ENCODE measurements around the gene PSRC1.

DNA sequence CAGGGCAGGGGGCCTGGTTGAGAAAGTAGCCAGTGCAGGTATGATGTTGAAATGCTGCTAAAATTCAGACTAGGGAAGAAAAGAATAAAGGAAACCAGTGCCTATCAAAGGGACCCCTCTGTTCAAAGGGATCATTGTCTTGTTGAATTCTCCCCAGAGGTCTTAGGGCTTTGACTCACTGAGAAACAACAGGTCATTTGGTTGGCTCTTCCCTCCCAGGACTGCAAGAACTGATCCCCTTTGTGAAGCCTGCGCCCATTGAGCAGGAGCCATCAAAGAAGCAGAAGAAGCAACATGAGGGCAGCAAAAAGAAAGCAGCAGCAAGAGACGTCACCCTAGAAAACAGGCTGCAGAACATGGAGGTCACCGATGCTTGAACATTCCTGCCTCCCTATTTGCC is 45.4 kb downstream of the PSRC1 start:
- TF ChIP-seq, protein P1, sequence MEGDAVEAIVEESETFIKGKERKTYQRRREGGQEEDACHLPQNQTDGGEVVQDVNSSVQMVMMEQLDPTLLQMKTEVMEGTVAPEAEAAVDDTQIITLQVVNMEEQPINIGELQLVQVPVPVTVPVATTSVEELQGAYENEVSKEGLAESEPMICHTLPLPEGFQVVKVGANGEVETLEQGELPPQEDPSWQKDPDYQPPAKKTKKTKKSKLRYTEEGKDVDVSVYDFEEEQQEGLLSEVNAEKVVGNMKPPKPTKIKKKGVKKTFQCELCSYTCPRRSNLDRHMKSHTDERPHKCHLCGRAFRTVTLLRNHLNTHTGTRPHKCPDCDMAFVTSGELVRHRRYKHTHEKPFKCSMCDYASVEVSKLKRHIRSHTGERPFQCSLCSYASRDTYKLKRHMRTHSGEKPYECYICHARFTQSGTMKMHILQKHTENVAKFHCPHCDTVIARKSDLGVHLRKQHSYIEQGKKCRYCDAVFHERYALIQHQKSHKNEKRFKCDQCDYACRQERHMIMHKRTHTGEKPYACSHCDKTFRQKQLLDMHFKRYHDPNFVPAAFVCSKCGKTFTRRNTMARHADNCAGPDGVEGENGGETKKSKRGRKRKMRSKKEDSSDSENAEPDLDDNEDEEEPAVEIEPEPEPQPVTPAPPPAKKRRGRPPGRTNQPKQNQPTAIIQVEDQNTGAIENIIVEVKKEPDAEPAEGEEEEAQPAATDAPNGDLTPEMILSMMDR (IDR thresholded peaks at IDR 0.05) = no peak
- no peak for TF ChIP-seq POLR2A (IDR thresholded peaks at IDR 0.05)

Data from right lobe of liver (tissue), 4 donors.